Erythroblast (primary cell): ENCODE data around the gene DGKI.

Experiments used
- GATA1 ChIP-seq: IDR thresholded peaks from 2 replicates; pipeline ENCODE4 v1.6.1; 2011; ENCODE audit warnings: low read depth, mild to moderate bottlenecking, control low read depth, low read length, moderate library complexity
- POLR2A ChIP-seq: IDR thresholded peaks from 2 replicates; pipeline ENCODE4 v1.6.1; 2011; ENCODE audit warnings: mild to moderate bottlenecking, low read length

- TF ChIP-seq POLR2A (no peak), GATA1 (no peak)
Measured at GRCh38 chr7:137753948-137754851, 92.6 kb downstream of the DGKI start.
